ENCODE measurements around the gene ADGRD1. TPM values are rescaled to one million over a fixed set of nuclear protein-coding genes. Genes with fewer than 3 reads are reported as not detected.

Gene ADGRD1
- total and polyA plus RNA-seq, 7 donors = 0.46 to 22.5 (median 7.2) TPM

GRCh38 chr12:130982565-130983225 lies 29.0 kb downstream of the ADGRD1 start:
- no peaks in the 10 kb centered on the region for H3K9me3 ChIP-seq
- no peaks in the 10 kb centered on the region for H3K27me3 ChIP-seq
- TF ChIP-seq POLR2A (IDR thresholded peaks at IDR 0.05) = no peak
- TF ChIP-seq CTCF (IDR thresholded peaks at IDR 0.05) = no peak
- peaks cover 0 to 23% (median 21%) of the 10 kb centered on the region in 4 donors for H3K4me1 ChIP-seq
- H3K4me3 ChIP-seq = no peak overlapping the region
- intact Hi-C loops (cut with DNase I) = no loop called here
- H3K36me3 ChIP-seq = no peaks in the 10 kb centered on the region
- 61 to 69% methylated on average over 11 of the region's 11 CpGs for WGBS, 2 donors
- no peak overlapping the region for H3K27ac ChIP-seq
- DNase-seq = peak; percentile 52

- no peak for TF ChIP-seq EP300 (IDR thresholded peaks at IDR 0.05)
- TF ChIP-seq POLR2A (IDR thresholded peaks at IDR 0.05) = no peak
- TF ChIP-seq CTCF (IDR thresholded peaks at IDR 0.05) = no peak
- TF ChIP-seq POLR2AphosphoS5 (IDR thresholded peaks at IDR 0.05) = no peak
- H3K36me3 ChIP-seq = no peaks in the 10 kb centered on the region
- H3K4me3 ChIP-seq = no peak overlapping the region
- H3K4me1 ChIP-seq = peaks cover 0 to 23% (median 21%) of the 10 kb centered on the region in 4 donors
- H3K27me3 ChIP-seq = no peaks in the 10 kb centered on the region
- no peaks in the 10 kb centered on the region for H3K9me3 ChIP-seq
- intact Hi-C loops (cut with DNase I) = no loop called here
- WGBS, 2 donors = 44 to 67% methylated on average over 7 of the region's 7 CpGs
- H3K27ac ChIP-seq = no peak overlapping the region
- DNase-seq = no peak
Observed at GRCh38 chr12:130983328-130984017, 29.8 kb downstream of the ADGRD1 start.

- intact Hi-C loops (cut with DNase I) = no loop called here
- no peak for DNase-seq
- H3K9me3 ChIP-seq = no peaks in the 10 kb centered on the region
- H3K27ac ChIP-seq = no peak overlapping the region
- H3K4me1 ChIP-seq = peaks cover 0 to 23% (median 21%) of the 10 kb centered on the region in 4 donors
- TF ChIP-seq EP300 (IDR thresholded peaks at IDR 0.05) (no peak), POLR2A (IDR thresholded peaks at IDR 0.05) (no peak), POLR2AphosphoS5 (IDR thresholded peaks at IDR 0.05) (no peak), CTCF (IDR thresholded peaks at IDR 0.05) (no peak)
- no peak overlapping the region for H3K4me3 ChIP-seq
- no peaks in the 10 kb centered on the region for H3K36me3 ChIP-seq
- 85 to 91% methylated on average over 12 of the region's 12 CpGs for WGBS, 2 donors
- H3K27me3 ChIP-seq = no peaks in the 10 kb centered on the region
Observed at GRCh38 chr12:130984183-130985058, 30.7 kb downstream of the ADGRD1 start.

GRCh38 chr12:130987151-130987931 lies 33.6 kb downstream of the ADGRD1 start:
- Histone ChIP-seq H3K4me1 (peaks cover 0 to 2% (median under 1%) of the 10 kb centered on the region in 4 donors), H3K9me3 (no peaks in the 10 kb centered on the region), H3K4me3 (no peak overlapping the region), H3K36me3 (peaks cover 0 to 2% (median 0%) of the 10 kb centered on the region in 4 donors), H3K27ac (no peak overlapping the region), H3K27me3 (no peaks in the 10 kb centered on the region)
- intact Hi-C loops (cut with DNase I) = no loop called here
- 40 to 74% methylated on average over 22 of the region's 22 CpGs for WGBS, 2 donors
- TF ChIP-seq POLR2A (IDR thresholded peaks at IDR 0.05) (no peak), CTCF (IDR thresholded peaks at IDR 0.05) (no peak)
- peak; percentile 44 for DNase-seq
